Head of caudate nucleus (tissue), 42 donors: ENCODE data around the gene PIP4K2A.
"Not testable (repeated sequence)": the region's sequence is repeated elsewhere in the genome, so short reads cannot be mapped to it uniquely, and the experiment has no call there.

ENCODE experiments used
- DNase-seq, 42 donors: peaks; one replicate each; pipeline versions ENCODE4 v3.0.0 to v3.0.0-alpha.2; 2020 to 2021; ENCODE audit warnings: mixed read lengths in 7 of 42
- intact Hi-C: fragments of 100-400 bp; cut with DNase I; formaldehyde crosslinking; loops from one replicate; pipeline ENCODE4 v1.15.0; 2022

Gene PIP4K2A

DNA sequence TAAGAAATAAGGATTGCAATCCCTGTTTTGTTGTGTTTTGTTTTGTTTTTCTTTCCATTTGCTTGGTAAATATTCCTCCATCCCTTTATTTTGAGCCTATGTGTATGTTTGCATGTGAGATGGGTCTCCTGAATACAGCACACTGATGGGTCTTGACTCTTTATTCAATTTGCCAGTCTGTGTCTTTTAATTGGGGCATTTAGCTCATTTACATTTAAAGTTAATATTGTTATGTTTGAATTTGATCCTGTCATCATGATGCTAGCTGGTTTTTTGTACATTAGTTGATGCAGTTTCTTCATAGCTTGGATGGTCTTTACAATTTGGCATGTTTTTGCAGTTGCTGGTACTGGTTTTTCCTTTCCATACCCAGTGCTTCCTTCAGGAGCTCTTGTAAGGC lies 190.0 kb downstream of the PIP4K2A start:
- intact Hi-C loops, DNase-seq: not testable (repeated sequence)

DNA sequence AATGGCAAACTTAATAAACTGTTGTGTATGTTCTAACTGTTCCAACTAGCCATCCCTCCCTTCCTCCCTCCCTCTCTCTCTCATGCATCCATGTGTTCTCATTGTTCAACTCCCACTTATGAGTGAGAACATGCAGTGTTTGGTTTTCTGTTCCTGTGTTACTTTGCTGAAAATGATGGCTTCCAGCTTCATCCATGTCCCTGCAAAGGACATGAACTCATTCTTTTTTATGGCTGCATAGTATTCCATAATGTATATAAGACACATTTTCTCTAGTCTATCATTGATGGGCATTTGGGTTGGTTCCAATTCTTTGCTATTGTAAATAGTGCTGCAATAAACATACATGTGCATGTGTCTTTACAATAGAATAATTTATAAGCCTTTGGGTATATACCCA lies 193.7 kb downstream of the PIP4K2A start:
- intact Hi-C loops, DNase-seq: not testable (repeated sequence)

GRCh38 chr10:22518167-22518724 lies 196.1 kb downstream of the PIP4K2A start:
- intact Hi-C loops, result no loop called here
- peak in 10 of 42 donors; percentile 28 to 75 (median 49) for DNase-seq

DNA sequence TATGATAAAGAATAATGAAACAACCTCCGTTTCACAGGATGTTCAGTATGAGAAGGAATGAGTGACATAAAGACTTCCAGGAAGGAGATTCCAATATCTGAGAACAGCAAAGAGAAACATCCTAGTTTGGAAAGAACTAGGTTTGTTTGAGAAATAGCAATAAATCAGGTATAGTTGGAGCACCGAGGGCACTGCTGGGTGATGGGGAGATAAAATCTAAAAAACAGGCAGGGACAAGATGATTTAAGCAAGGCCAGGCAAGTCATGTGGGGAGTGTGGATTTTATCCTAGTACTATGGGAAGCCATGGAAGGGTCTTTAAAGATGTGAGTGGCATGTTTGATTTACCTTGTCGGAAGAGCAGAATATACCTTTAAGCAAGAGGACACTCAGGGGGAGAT lies 199.4 kb downstream of the PIP4K2A start:
- no peak for DNase-seq
- intact Hi-C loops, result no loop called here

DNA sequence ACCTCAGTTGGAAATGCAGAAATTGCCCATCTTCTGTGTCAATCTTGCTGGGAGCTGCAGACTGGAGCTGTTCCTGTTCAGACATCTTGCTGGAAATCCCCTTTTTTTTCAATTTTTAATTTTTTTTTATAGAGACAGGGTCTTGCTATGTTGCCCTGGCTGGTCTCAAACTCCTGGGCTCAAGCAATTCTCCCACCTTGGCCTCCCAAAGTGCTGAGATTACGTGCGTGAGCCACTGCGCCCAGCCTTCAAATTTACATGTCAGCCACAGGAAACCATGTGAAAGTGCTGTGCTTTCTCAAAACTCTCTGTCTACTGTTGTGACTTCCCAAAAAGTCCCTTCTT lies 200.0 kb downstream of the PIP4K2A start:
- intact Hi-C loops, DNase-seq: not testable (repeated sequence)

DNA sequence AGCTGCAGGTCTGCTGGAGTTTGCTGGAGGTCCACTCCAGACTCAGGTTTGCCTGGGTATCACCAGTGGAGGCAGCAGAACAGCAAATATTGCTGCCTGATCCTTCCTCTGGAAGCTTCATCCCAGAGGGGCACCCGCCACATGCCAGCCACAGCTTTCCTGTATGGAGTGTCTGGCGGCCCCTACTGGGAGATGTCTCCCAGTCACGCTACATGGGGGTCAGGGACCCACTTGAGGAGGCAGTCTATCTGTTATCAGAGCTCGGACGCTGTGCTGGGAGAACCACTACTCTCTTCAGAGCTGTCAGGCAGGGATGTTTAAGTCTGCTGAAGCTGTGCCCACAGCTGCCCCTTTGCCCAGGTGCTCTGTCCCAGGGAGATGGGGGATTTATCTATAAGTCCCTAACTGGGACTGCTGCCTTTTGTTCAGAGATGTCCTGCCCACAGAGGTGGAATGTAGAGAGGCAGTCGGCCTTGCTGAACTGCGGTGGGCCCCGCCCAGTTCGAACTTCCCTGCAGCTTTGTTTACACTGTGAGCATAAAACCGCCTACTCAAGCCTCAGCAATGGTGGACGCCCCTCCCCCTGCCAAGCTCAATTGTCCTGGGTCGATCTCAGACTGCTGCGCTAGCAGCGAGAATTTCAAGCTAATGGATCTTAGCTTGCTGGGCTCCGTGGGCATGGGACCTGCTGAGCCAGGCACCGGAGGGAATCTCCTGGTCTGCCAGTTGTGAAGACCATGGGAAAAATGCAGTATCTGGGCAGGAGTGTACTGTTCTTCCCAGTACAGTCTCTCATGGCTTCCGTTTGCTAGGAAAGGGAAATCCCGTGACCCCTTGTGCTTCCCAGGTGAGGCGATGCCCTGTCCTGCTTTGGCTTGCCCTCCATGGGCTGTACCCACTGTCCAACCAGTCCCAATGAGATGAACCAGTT lies 200.6 kb downstream of the PIP4K2A start:
- intact Hi-C loops, result not testable (repeated sequence)
- peak in 8 of 42 donors; percentile 18 to 71 (median 38) for DNase-seq

DNA sequence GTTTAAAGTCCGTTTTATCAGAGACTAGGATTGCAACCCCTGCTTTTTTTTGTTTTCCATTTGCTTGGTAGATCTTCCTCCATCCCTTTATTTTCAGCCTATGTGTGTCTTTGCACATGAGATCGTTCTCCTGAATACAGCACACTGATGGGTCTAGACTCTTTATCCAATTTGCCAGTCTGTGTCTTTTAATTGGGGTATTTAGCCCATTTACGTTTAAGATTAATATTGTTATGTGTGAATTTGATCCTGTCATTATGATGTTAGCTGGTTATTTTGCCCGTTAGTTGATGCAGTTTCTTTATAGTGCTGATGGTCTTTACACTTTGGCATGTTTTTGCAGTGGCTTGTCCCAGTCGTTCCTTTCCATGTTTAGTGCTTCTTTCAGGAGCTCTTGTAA lies 202.4 kb downstream of the PIP4K2A start:
- intact Hi-C loops, DNase-seq: not testable (repeated sequence)

DNA sequence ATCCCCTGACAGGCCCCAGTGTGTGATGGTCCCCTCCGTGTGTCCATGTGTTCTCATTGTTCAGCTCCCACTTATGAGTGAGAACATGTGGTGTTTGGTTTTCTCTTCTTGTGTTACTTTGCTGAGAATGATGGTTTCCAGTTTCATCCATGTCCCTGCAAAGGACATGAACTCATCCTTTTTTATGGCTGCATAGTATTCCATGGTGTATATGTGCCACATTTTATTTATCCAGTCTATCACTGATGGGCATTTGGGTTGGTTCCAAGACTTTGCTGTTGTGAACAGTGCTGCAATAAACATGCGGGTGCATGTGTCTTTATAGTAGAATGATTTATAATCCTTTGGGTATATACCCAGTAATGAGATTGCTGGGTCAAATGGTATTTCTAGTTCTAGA lies 206.2 kb downstream of the PIP4K2A start:
- intact Hi-C loops, DNase-seq: not testable (repeated sequence)

GRCh38 chr10:22505911-22506685 lies 208.3 kb downstream of the PIP4K2A start:
- peak in 37 of 42 donors; percentile 23 to 91 (median 63) for DNase-seq
- intact Hi-C loops, result no loop called here

DNA sequence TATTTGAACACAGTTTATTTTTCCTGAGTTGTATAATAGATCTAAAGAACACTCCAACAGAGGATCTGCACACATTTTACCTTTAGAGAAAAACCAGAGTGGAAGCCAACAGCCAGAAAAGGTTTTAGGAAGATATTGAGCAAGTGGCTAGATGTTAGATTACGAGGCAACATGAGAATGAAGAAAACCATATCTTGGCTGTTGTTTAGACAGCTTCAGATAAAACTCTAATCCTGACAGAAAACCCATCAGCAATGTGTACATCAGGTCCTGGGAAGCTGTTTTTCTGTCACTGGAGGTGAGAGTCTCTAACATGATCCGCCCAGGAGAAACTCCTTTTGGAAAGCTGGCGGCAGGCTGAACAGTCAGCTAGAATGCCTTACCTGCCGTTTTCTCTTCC lies 209.6 kb downstream of the PIP4K2A start:
- intact Hi-C loops, result no loop called here
- no peak for DNase-seq

DNA sequence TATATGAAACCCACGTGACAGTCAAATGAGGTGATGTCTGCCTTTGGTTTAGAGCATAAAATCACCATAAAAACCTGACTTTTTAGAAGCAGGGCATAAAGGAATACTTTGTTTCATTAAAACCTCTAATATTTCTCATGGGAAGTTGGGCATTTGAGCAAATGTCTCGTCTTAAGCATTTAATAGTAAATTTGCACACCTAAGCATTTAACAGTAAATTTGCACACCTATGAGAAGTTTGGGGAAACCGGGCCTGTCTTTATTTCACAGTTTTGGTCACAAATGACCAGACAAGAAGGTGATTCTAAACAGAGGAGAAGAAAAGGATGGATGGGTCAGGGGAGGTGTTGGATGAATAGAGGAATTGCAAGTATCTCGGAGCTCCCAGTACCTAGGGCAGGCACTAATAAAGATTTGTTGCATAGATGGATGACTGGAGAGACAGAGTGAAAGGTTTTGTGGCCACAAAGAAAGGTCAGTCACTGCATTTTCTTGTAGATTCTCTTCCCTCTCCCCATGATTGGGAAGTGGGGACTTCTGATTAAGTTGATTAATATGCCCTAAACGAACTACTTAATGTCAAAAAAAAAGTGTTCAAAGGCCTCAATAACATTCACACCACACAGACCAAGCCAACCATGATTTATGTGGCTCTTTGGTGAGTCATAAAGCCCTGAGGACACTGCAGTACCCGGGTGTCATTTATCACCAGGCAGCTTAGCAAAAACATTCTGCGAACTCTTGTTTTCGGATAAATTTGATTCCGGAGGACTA lies 210.9 kb downstream of the PIP4K2A start:
- DNase-seq, result no peak
- intact Hi-C loops, result no loop called here

GRCh38 chr10:22501863-22502262 lies 212.5 kb downstream of the PIP4K2A start:
- intact Hi-C loops, result no loop called here

DNA sequence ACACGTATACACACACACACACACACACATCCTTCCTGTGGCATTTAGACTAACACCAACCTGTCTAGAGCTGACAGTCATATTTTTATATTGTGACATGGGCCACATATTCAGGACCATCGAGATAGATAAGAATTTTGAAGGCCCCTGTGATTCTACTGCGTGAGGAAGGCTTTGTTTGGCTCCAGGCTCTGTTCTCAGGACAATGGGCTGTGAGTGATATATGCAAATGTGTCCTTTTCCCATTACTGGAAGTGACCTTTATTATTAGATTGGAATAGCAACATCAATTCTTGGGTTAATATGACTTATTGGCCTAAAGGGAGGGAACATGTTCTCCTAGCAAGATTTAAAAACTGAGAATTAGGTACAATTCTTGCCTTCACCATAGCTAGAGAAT lies 213.0 kb downstream of the PIP4K2A start:
- DNase-seq, result no peak
- intact Hi-C loops, result no loop called here

More at GRCh38 chr10:22501863-22502262, 212.5 kb downstream of the PIP4K2A start:
- no peak for DNase-seq

DNA sequence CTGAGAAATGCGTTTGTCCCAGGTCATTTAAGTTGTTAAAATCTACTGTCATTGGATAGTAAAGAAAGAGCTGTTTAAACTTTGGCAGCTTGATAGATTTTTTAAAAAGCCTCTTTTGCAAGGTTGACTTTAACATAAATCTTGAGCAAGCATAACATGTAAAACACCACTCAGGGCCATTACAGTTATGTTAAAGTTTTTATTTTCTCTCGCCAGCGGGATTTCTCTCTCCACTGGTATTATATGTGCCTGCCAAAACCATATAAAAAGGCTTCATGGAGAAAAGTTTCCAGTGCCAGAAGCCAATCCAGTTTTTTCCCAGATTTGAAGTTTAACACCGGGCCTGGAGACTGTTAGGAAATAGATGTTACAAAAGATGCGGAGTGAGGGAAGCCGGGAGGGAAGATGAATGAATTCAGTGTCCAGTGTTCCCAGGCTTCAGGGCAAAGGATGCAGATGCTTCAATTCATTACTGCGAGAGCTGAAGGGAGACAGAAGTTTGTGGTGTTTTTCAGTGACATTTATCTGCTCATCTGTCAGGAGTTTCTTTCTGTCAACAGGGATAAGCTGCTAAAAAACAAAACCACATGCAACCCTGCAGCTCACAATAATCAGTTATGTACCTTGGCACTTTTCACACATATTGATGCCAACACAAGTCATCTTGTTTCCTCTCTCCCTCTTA lies 213.6 kb downstream of the PIP4K2A start:
- intact Hi-C loops, result no loop called here
- DNase-seq, result peak in 12 of 42 donors; percentile 13 to 71 (median 46)

DNA sequence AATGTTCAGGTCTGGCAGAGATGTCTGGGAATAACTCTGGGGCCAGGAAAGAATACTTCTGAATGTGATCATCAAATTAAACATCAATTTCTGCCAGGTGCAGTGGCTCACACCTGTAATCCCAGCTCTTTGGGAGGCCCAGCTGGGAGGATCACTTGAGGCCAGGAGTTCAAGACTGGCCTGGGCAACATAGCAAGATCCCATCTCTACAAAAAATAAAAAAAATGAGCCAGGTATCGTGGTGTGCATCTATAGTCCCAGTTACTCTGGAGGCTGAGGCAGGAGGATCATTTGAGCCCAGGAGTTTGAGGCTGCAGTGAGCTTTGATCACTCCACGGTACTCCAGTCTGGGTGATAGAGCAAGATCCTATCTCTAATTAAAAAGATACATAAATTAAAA lies 214.4 kb downstream of the PIP4K2A start:
- DNase-seq, intact Hi-C loops: not testable (repeated sequence)

- DNase-seq, result no peak
Observed at GRCh38 chr10:22495396-22495795, 219.0 kb downstream of the PIP4K2A start.

DNA sequence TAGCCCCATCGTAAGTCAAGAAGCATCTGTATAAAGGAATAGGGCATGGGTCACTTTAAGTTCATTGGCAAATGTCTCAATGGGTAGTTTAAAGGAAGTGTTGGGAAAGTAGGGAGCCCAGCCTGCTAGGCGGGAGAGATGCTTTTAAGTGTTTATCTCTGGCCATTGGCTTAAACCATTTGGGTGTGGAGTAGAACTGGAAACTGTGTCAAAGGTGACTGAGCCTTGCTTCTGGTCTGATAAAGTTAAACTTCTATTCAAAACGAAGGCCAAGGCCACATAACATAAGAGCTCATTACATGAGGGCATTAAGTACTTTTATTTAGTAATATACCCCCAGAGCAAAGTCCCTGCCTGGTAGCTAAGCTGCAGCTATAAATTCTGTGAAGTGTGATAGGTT lies 220.4 kb downstream of the PIP4K2A start:
- no peak for DNase-seq
- intact Hi-C loops, result no loop called here

More at GRCh38 chr10:22495396-22495795, 219.0 kb downstream of the PIP4K2A start:
- intact Hi-C loops, result no loop called here

DNA sequence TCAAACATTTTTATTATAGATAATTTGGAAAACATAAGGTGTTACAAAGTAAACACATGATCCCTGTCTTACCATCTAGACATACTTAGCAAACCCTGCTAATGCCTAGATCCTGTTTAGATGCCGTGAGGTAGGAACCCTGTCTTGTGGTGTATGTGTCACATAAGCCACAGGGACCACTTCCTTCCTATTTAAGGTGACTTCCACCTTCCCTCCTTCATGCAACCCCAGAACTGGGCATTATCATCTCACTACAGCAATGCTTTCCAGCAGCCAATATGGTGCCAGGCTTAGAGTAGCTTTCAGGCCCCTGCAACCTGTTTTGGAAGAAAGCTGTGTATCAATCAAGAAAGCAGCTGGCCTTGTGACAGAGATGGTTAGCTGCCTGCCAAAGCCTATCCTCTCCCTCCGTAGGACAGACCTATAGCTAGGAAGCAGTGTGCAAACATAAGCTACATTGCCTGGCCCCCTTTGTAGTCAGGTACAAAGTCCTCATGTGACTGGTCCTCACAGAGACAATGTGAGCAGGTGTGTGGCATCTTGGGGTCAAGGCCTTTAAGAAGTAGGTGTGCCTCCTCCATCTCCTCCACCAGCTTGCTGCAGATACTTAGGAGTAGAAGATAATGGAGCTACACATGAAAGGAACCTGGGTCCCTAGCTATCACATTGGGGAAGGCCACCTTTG lies 222.3 kb downstream of the PIP4K2A start:
- intact Hi-C loops, result no loop called here
- no peak for DNase-seq
